ENCODE results near the gene XAB2.

XAB2 gene

GRCh38 chr19:7633698-7634097 is 4.4 kb upstream of the XAB2 start, which contains the start of gene PCP2:
PCP2 (minus strand) TSS chr19:7633719; CDS start chr19:7633457, 262 bp downstream.
- DNase-seq (ENCODE audit: low read depth in 2 of 2, low spot score in 1 of 2): no peak

- DNase-seq (ENCODE audit: low read depth in 2 of 2, low spot score in 1 of 2): no peak
Measured at GRCh38 chr19:7632340-7633203, 3.2 kb upstream of the XAB2 start.

- DNase-seq (ENCODE audit: low read depth in 2 of 2, low spot score in 1 of 2): no peak
Measured at GRCh38 chr19:7631577-7631976, 2.2 kb upstream of the XAB2 start.

GRCh38 chr19:7628589-7629311 is 595 bp downstream of the XAB2 start:
- DNase-seq (ENCODE audit: low read depth in 2 of 2, low spot score in 1 of 2): no peak

GRCh38 chr19:7627166-7627565 is 2.2 kb downstream of the XAB2 start:
- no peak for DNase-seq (ENCODE audit: low read depth in 2 of 2, low spot score in 1 of 2)

- no peak for DNase-seq (ENCODE audit: low read depth in 2 of 2, low spot score in 1 of 2)
Measured at GRCh38 chr19:7625763-7626372, 3.5 kb downstream of the XAB2 start.

GRCh38 chr19:7624810-7625209 is 4.5 kb downstream of the XAB2 start:
- DNase-seq (ENCODE audit: low read depth in 2 of 2, low spot score in 1 of 2): no peak

GRCh38 chr19:7623725-7624603 is 5.4 kb downstream of the XAB2 start:
- DNase-seq (ENCODE audit: low read depth in 2 of 2, low spot score in 1 of 2): no peak

- no peak for DNase-seq (ENCODE audit: low read depth in 2 of 2, low spot score in 1 of 2)
Measured at GRCh38 chr19:7622933-7623685, 6.2 kb downstream of the XAB2 start.

GRCh38 chr19:7620442-7621412 is 8.6 kb downstream of the XAB2 start:
- DNase-seq (ENCODE audit: low read depth in 2 of 2, low spot score in 1 of 2): no peak

- DNase-seq (ENCODE audit: low read depth in 2 of 2, low spot score in 1 of 2): no peak
Measured at GRCh38 chr19:7619671-7620441, 9.5 kb downstream of the XAB2 start.

- DNase-seq (ENCODE audit: low read depth in 2 of 2, low spot score in 1 of 2): no peak
Measured at GRCh38 chr19:7618771-7619510, 10.4 kb downstream of the XAB2 start.

- no peak for DNase-seq (ENCODE audit: low read depth in 2 of 2, low spot score in 1 of 2)
Measured at GRCh38 chr19:7618348-7618747, 11.0 kb downstream of the XAB2 start.

GRCh38 chr19:7617735-7618134 is 11.6 kb downstream of the XAB2 start:
- no peak for DNase-seq (ENCODE audit: low read depth in 2 of 2, low spot score in 1 of 2)

GRCh38 chr19:7617172-7617571 is 12.2 kb downstream of the XAB2 start:
- DNase-seq (ENCODE audit: low read depth in 2 of 2, low spot score in 1 of 2): no peak

GRCh38 chr19:7614859-7615741 is 14.2 kb downstream of the XAB2 start:
- DNase-seq (ENCODE audit: low read depth in 2 of 2, low spot score in 1 of 2): no peak
